HepG2 (cell line): ENCODE results near the gene PRRT2. TPM values are rescaled to one million over a fixed set of nuclear protein-coding genes. Genes with fewer than 3 reads are reported as not detected.

Source experiments
- ATAC-seq: fragments of 200-7000 bp; cut with Tn5 transposase; 3 replicates; pipeline ENCODE4 v1.9.1; 2020; ENCODE audit warnings: mild to moderate bottlenecking, moderate library complexity
- BruUV-seq: library from RNA; stranded (reverse); fragments of 400-500 nt; replicated peaks from 2 replicates; lab custom pipeline; 2021; lab: Mats Ljungman, UMichigan
- CTCF ChIA-PET: fragments of 300-600 bp; formaldehyde crosslinking; extraction: SDS; loops from one replicate; lab custom pipeline; 2021; ENCODE audit warnings: low total read pairs, inconsistent platforms, low intra/inter-chr PET ratio; lab: Yijun Ruan, JAX
- POLR2A ChIA-PET: fragments of 350-600 bp; sonication (Branson Sonifier 250); formaldehyde crosslinking; loops from one replicate; lab custom pipeline; 2020; ENCODE audit warnings: antibody characterized with exemption, inconsistent platforms; lab: Yijun Ruan, JAX
- DNase-seq: peaks from one replicate; pipeline ENCODE4 v3.0.0-alpha.2; 2015; ENCODE audit warnings: low spot score
- FAIRE-seq: peaks from 3 replicates; lab custom pipeline; 2011; peaks lifted over from hg19 to GRCh38; lab: Jason Lieb, UNC
- H2AFZ ChIP-seq: one replicate; pipeline ENCODE4 v1.6.1; 2011; ENCODE audit warnings: low read length, inconsistent platforms
- H3K27ac ChIP-seq: fragments of 300-600 bp; 3 replicates; pipeline ENCODE4 v1.8.0; 2011; ENCODE audit warnings: mixed run types, mild to moderate bottlenecking, mixed read lengths, low read length, inconsistent platforms; ENCODE audit not compliant: insufficient read depth; ENCODE audit errors: extremely low read length
- H3K27me3 ChIP-seq, 2 experiments: fragments of 200-600 bp in 1 of 2; 2 replicates in 1 of 2; 3 replicates in 1 of 2; pipeline versions ENCODE4 v1.6.0 to v1.8.0; 2011; ENCODE audit warnings: low read length in 2 of 2, mild to moderate bottlenecking in 2 of 2, moderate library complexity in 2 of 2, inconsistent platforms in 1 of 2; ENCODE audit not compliant: insufficient read depth in 2 of 2, control insufficient read depth in 1 of 2
- H3K36me3 ChIP-seq, 2 experiments: fragments of 200-600 bp in 1 of 2; replicated peaks in 1 of 2; 2 replicates in 1 of 2; 3 replicates in 1 of 2; pipeline versions ENCODE4 v1.5.1 to v1.8.0; 2011; ENCODE audit warnings: low read length in 2 of 2, inconsistent platforms in 1 of 2; ENCODE audit not compliant: insufficient read depth in 2 of 2, control insufficient read depth in 1 of 2
- H3K4me1 ChIP-seq: 2 replicates; pipeline ENCODE4 v1.5.1; 2012; ENCODE audit warnings: low read length, inconsistent platforms; ENCODE audit not compliant: insufficient read depth
- H3K4me2 ChIP-seq: 2 replicates; pipeline ENCODE4 v1.6.0; 2011; ENCODE audit warnings: low read depth, low read length, inconsistent platforms
- H3K4me3 ChIP-seq, 3 experiments: fragments of 200-600 bp in 1 of 3; sonication (generic), shearing (Covaris generic) in 1 of 3; replicated peaks in 1 of 3; 2 replicates each; pipeline ENCODE4 v1.5.1; 2011 to 2016; ENCODE audit warnings: low read length in 3 of 3, inconsistent platforms in 2 of 3, low read depth in 2 of 3, mild to moderate bottlenecking in 2 of 3, control low read depth in 1 of 3, mixed read lengths in 1 of 3; ENCODE audit not compliant: insufficient read depth in 1 of 3
- H3K79me2 ChIP-seq: one replicate; pipeline ENCODE4 v1.6.1; 2011; ENCODE audit warnings: low read length, inconsistent platforms; ENCODE audit not compliant: insufficient read depth
- H3K9ac ChIP-seq: 2 replicates; pipeline ENCODE4 v1.6.0; 2011; ENCODE audit warnings: mild to moderate bottlenecking, low read depth, low read length, inconsistent platforms; ENCODE audit not compliant: insufficient read depth
- H3K9me3 ChIP-seq: 2 replicates; pipeline ENCODE4 v1.5.1; 2012; ENCODE audit warnings: mild to moderate bottlenecking, low read length
- H4K20me1 ChIP-seq: 2 replicates; pipeline ENCODE4 v1.6.0; 2011; ENCODE audit warnings: inconsistent platforms, mild to moderate bottlenecking, low read length, moderate library complexity; ENCODE audit not compliant: insufficient read depth
- CBFB ChIP-seq: sonication (generic); formaldehyde crosslinking; IDR thresholded peaks from 2 replicates; pipeline ENCODE4 v1.4.0; 2020; ENCODE audit warnings: missing genetic modification reagents
- CEBPG ChIP-seq: IDR thresholded peaks from 2 replicates; pipeline ENCODE4 v1.6.1; 2016
- CREB1 ChIP-seq, 2 experiments: fragments of 450-650 bp in 1 of 2; IDR thresholded peaks; 2 replicates each; pipeline ENCODE4 v1.6.1; 2016 to 2017; ENCODE audit warnings: control low read depth in 1 of 2, mild to moderate bottlenecking in 1 of 2, missing compliant biosample characterization in 1 of 2, missing genetic modification characterization in 1 of 2
- FOXA3 ChIP-seq: IDR thresholded peaks from 2 replicates; pipeline ENCODE4 v1.6.1; 2016; ENCODE audit warnings: missing genetic modification reagents, missing compliant biosample characterization
- FOXK1 ChIP-seq: sonication (generic); formaldehyde crosslinking; IDR thresholded peaks from 2 replicates; pipeline ENCODE4 v1.4.0; 2020; ENCODE audit warnings: low read depth, missing genetic modification reagents, borderline replicate concordance
- MEF2D ChIP-seq: sonication (generic); formaldehyde crosslinking; IDR thresholded peaks from 2 replicates; pipeline ENCODE4 v1.5.1; 2020; ENCODE audit warnings: mild to moderate bottlenecking, missing genetic modification reagents
- PAF1 ChIP-seq: IDR thresholded peaks from 2 replicates; pipeline ENCODE4 v1.6.1; 2016; ENCODE audit warnings: missing genetic modification reagents, missing compliant biosample characterization
- PAWR ChIP-seq: sonication (generic); formaldehyde crosslinking; IDR thresholded peaks from 2 replicates; pipeline ENCODE4 v1.4.0; 2020; ENCODE audit warnings: missing genetic modification reagents, mild to moderate bottlenecking, borderline replicate concordance
- SMAD1 ChIP-seq: sonication (generic); formaldehyde crosslinking; IDR thresholded peaks from 2 replicates; pipeline ENCODE4 v1.4.0; 2020; ENCODE audit warnings: missing genetic modification reagents, low read depth, mild to moderate bottlenecking, borderline replicate concordance
- SNRNP70 ChIP-seq: fragments of 200-400 bp; formaldehyde crosslinking; IDR thresholded peaks from 2 replicates; pipeline ENCODE4 v1.6.1; 2017; ENCODE audit warnings: mild to moderate bottlenecking, low read depth, low read length, moderate library complexity
- THYN1 ChIP-seq: sonication (generic); formaldehyde crosslinking; IDR thresholded peaks from 2 replicates; pipeline ENCODE4 v1.8.1; 2023; ENCODE audit warnings: low read depth, mild to moderate bottlenecking, moderate library complexity, missing genetic modification reagents, borderline replicate concordance
- TP53 ChIP-seq: sonication (generic); formaldehyde crosslinking; conservative IDR thresholded peaks from 2 replicates; pipeline ENCODE4 v1.4.0; 2020; ENCODE audit warnings: missing genetic modification reagents
- ZFAT ChIP-seq: sonication (generic); formaldehyde crosslinking; conservative IDR thresholded peaks from 2 replicates; pipeline ENCODE4 v1.8.1; 2023; ENCODE audit warnings: missing genetic modification reagents, inconsistent platforms
- ZNF121 ChIP-seq: sonication (generic); formaldehyde crosslinking; IDR thresholded peaks from 2 replicates; pipeline ENCODE4 v1.5.0; 2020; ENCODE audit warnings: mild to moderate bottlenecking, missing genetic modification reagents
- ZNF225 ChIP-seq: sonication (generic); formaldehyde crosslinking; IDR thresholded peaks from 2 replicates; pipeline ENCODE4 v1.4.0; 2020; ENCODE audit warnings: mild to moderate bottlenecking, missing genetic modification reagents
- ZNF619 ChIP-seq: sonication (generic); formaldehyde crosslinking; IDR thresholded peaks from 2 replicates; pipeline ENCODE4 v1.4.0; 2020; ENCODE audit warnings: mild to moderate bottlenecking, missing genetic modification reagents
- ZNF766 ChIP-seq: sonication (generic); formaldehyde crosslinking; IDR thresholded peaks from 2 replicates; pipeline ENCODE4 v1.5.0; 2020; ENCODE audit warnings: missing genetic modification reagents, borderline replicate concordance
- WGBS: methylation state at CpG from one replicate; pipeline ENCODE4 v1.1.6; 2017; ENCODE audit warnings: low lambda C conversion rate; 5-methylcytosine and 5-hydroxymethylcytosine counted together
- in situ Hi-C: cut with HindIII; loops from 2 replicates; pipeline ENCODE4 v1.10.0; 2017; ENCODE audit warnings: low pct_unique_long_range_greater_than_20kb; ENCODE audit not compliant: extremely low pct_ligation_motif_present
- intact Hi-C: fragments of 100-400 bp; cut with micrococcal nuclease; formaldehyde crosslinking; loops from one replicate; pipeline ENCODE4 v1.10.0; 2022; ENCODE audit not compliant: unreplicated experiment
- polyA plus RNA-seq, 8 experiments: library from polyadenylated mRNA; depleted of rRNA in 3 of 8; stranded (reverse) in 7 of 8; unstranded in 1 of 8; fragments of >200 nt; fragmentation: Illumina TruSeq in 4 of 8; extraction: Trizol in 4 of 8; gene quantifications; 2 replicates each; pipeline versions ENCODE4 v1.2.1 to v1.2.3, GENCODE V29; 2011 to 2016; ENCODE audit warnings: low read depth in 4 of 8, missing spikeins in 1 of 8, mixed read lengths in 1 of 8; ENCODE audit not compliant: insufficient read depth in 1 of 8
- total RNA-seq, 5 experiments: library from RNA; depleted of rRNA; stranded (reverse); fragments of >200 nt; fragmentation: Illumina TruSeq; extraction: Trizol; gene quantifications; 2 replicates each; pipeline ENCODE4 v1.2.3, GENCODE V29; 2016; ENCODE audit warnings: low read depth in 1 of 5
- TF ChIP-seq, protein P1 (sequence below): sonication (generic); formaldehyde crosslinking; conservative IDR thresholded peaks from 2 replicates; pipeline ENCODE4 v1.4.0; 2020; ENCODE audit warnings: mild to moderate bottlenecking, missing genetic modification reagents, moderate library complexity
- TF ChIP-seq, protein P2 (sequence below): IDR thresholded peaks from 2 replicates; pipeline ENCODE4 v1.6.1; 2016; ENCODE audit warnings: mild to moderate bottlenecking

PRRT2 gene
- total and polyA plus RNA-seq, 2 of the 13 experiments (the other 11 are each of a cell fraction or from before 2014, with no cell fraction given), result 0.51 to 1.1 TPM

DNA sequence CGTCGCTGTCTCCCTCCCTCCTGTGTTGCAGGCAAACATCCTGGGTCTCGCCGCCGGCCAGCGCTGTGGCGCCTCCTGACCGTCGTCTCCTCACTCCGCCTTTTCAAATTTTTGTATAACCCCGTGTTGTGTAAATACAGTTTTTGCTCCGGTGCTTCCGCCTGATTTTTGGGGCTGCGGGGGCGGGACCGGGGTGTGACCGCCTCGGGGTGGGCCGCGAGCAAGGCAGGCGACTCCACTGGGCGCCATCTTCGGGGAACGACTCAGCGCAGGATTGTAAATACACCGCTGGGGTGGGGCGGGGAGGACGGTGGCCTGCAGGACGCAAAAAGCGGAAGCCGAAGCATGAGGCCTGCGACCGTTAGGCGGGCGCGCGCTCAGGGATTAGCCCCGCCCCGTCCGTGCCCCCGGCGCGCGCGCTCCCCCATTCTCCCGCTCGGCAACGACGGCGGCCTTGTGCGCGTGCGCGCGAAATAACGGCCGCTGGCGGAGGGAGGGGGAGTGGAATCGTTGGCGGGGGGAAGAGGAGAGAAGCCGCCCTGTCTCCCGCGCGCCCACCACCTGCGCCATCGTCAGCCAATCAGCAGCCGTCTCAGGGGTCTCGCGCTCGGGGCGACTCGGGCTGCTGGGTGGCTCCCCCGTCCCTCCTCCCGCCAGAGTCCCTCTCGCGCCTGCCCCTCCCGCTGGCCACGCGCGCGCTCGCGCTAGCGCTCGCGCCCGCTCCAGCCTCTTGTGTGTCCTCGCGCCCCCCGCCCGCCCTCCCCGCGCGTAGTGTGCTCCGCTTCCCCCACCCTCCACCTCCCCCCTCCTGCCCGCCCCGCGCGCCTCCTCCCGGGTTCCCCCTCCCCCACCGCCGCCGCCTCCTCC is 6.5 kb upstream of the PRRT2 start:
- ChIA-PET POLR2A (interaction anchor here (0.6 to 3.8 kb wide), 18 partner anchors 10 to 260 kb away, joined by 3 to 80 read pairs (median 4); partner anchors contain the start of genes ALDOA, ASPHD1, KIF22 and MVP), CTCF (no interaction called here)
- intact Hi-C loops, result loop anchor here (1.0 kb wide), 1 partner anchor 15 kb away; the partner anchor contains the start of gene KIF22
- Histone ChIP-seq H3K4me3 (peak overlapping the region; percentile 59 to 85 (median 77)), H3K27me3 (no peaks in the 10 kb centered on the region), H3K4me1 (peaks cover 49% of the 10 kb centered on the region), H2AFZ (no peak overlapping the region), H3K4me2 (peak overlapping the region; percentile 95), H3K9ac (peak overlapping the region; percentile 88), H3K9me3 (no peaks in the 10 kb centered on the region), H3K79me2 (peaks cover 22% of the 10 kb centered on the region), H3K27ac (peak overlapping the region; percentile 88), H3K36me3 (peaks cover 18 to 55% of the 10 kb centered on the region in 2 experiments), H4K20me1 (peaks cover 17% of the 10 kb centered on the region; the same call in 1 of the 2 replicates)
- WGBS, result 2% methylated on average over 56 of the region's 103 CpGs
- in situ Hi-C loops, result loop anchor here (25.0 kb wide), 1 partner anchor 857 kb away; the partner anchor contains the start of genes FBRS and PRR14
- DNase-seq, result peak; percentile 97
- FAIRE-seq, result peak; percentile 78
- BruUV-seq, result no TSS peak
- peak; percentile 78 for ATAC-seq
- peak; percentile 62 for TF ChIP-seq CREB1 (IDR thresholded peaks at IDR 0.05)
- no peak for TF ChIP-seq CREB1 (CRISPR knock-in tag; IDR thresholded peaks at IDR 0.05)
- TF ChIP-seq FOXA3 (CRISPR knock-in tag), result peak; percentile 94
- peak; percentile 95; the same call in 1 of the 2 replicates for TF ChIP-seq THYN1 (CRISPR knock-in tag)
- TF ChIP-seq SMAD1 (CRISPR knock-in tag), result no peak; the same call in 1 of the 2 replicates
- TF ChIP-seq PAF1 (CRISPR knock-in tag), result no peak; the same call in 1 of the 2 replicates
- TF ChIP-seq ZNF766 (CRISPR knock-in tag), result peak; percentile 80; the same call in 1 of the 2 replicates
- peak; percentile 84 for TF ChIP-seq TP53 (CRISPR knock-in tag)
- peak; percentile 94 for TF ChIP-seq CBFB
- TF ChIP-seq ZNF619, result peak; percentile 95
- TF ChIP-seq CEBPG (CRISPR knock-in tag), result peak; percentile 67
- TF ChIP-seq, protein P1, sequence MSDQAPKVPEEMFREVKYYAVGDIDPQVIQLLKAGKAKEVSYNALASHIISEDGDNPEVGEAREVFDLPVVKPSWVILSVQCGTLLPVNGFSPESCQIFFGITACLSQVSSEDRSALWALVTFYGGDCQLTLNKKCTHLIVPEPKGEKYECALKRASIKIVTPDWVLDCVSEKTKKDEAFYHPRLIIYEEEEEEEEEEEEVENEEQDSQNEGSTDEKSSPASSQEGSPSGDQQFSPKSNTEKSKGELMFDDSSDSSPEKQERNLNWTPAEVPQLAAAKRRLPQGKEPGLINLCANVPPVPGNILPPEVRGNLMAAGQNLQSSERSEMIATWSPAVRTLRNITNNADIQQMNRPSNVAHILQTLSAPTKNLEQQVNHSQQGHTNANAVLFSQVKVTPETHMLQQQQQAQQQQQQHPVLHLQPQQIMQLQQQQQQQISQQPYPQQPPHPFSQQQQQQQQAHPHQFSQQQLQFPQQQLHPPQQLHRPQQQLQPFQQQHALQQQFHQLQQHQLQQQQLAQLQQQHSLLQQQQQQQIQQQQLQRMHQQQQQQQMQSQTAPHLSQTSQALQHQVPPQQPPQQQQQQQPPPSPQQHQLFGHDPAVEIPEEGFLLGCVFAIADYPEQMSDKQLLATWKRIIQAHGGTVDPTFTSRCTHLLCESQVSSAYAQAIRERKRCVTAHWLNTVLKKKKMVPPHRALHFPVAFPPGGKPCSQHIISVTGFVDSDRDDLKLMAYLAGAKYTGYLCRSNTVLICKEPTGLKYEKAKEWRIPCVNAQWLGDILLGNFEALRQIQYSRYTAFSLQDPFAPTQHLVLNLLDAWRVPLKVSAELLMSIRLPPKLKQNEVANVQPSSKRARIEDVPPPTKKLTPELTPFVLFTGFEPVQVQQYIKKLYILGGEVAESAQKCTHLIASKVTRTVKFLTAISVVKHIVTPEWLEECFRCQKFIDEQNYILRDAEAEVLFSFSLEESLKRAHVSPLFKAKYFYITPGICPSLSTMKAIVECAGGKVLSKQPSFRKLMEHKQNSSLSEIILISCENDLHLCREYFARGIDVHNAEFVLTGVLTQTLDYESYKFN (CRISPR knock-in tag), result peak; percentile 76
- no peak for TF ChIP-seq SNRNP70
- TF ChIP-seq ZFAT (CRISPR knock-in tag), result no peak
- TF ChIP-seq ZNF121 (CRISPR knock-in tag), result no peak
- peak; percentile 79 for TF ChIP-seq ZNF225 (CRISPR knock-in tag)
- TF ChIP-seq, protein P2, sequence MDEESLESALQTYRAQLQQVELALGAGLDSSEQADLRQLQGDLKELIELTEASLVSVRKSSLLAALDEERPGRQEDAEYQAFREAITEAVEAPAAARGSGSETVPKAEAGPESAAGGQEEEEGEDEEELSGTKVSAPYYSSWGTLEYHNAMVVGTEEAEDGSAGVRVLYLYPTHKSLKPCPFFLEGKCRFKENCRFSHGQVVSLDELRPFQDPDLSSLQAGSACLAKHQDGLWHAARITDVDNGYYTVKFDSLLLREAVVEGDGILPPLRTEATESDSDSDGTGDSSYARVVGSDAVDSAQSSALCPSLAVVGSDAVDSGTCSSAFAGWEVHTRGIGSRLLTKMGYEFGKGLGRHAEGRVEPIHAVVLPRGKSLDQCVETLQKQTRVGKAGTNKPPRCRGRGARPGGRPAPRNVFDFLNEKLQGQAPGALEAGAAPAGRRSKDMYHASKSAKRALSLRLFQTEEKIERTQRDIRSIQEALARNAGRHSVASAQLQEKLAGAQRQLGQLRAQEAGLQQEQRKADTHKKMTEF (CRISPR knock-in tag), result peak; percentile 99
- peak; percentile 99 for TF ChIP-seq FOXK1
- peak; percentile 38; the same call in 1 of the 2 replicates for TF ChIP-seq MEF2D (CRISPR knock-in tag)
- TF ChIP-seq PAWR (CRISPR knock-in tag), result no peak; the same call in 1 of the 2 replicates
